NCI-H748 treated with DMSO at 0.1 percent for 48 hours (cell line): ENCODE data around the gene PRKRIP1.
A peak's percentile ranks its signal among the peaks of the same experiment; 100 is the strongest.
"Not testable (repeated sequence)": the region's sequence is repeated elsewhere in the genome, so short reads cannot be mapped to it uniquely, and the experiment has no call there.

Experiments
- DNase-seq: peaks from one replicate; lab custom pipeline; 2025; lab: John Stamatoyannopoulos, UW

Gene PRKRIP1

DNA sequence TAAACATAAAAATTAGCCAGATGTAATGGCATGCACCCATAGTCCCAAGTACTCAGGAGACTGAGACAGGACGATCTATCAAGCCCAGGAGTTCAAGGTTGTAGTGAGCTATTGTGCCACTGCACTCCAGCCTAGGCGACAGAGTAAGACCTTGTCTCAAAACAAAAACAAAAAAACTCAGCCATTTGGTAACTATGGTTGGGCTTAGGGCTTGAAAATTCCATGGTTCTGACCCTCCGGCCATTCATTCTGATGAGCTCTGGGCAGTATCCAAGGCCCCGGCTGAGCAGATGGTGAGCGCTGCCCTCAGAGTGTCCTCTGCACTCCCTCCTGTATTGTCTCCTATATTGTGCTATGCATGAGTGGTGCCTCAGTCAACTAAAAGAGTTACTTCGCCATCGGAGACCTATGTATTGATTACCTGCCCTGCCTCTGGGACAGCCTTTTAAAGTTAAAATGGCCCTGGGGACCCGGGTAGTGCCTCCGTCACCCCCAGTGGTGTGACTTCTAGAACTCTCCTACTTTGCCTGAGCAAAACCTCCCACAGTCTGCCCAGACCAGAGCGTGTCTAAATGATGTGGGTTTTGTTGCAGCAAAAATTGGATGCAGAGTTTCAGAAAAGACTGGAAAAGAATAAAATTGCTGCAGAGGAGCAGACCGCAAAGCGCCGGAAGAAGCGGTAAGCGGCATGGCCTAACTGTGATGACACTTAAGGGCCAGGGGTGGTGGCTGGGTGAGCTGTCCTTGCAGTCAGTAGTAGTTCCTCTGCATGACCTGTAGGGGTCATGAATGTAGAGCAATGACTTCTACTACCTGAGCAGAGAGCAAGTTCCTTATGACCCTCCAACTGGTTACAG is 8.1 kb downstream of the PRKRIP1 start:
- DNase-seq = peak; percentile 10

- not testable (repeated sequence) for DNase-seq
Observed at GRCh38 chr7:102404862-102405188, 8.7 kb downstream of the PRKRIP1 start.

DNA sequence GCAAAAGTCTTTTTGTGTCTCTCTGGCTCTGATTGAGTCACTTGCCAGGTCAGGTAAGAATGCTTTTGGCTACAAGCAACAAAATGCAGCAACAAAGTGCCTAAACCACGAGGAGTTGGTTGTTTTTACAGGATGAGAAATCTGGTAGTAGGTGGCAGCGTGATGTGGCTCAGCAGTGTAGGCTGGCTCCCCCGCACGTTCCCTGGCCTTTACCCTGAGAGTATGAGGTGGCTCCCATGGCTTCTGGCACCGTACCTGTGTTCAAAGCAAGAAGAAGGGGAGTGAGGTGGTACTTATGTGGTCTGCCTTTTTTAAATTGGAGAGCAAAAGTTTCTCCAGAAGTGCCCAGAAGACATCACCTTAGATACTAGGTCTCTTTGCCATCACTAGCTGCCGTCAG is 11.7 kb downstream of the PRKRIP1 start:
- no peak for DNase-seq

GRCh38 chr7:102408530-102408929 is 12.4 kb downstream of the PRKRIP1 start:
- DNase-seq = not testable (repeated sequence)

- DNase-seq = no peak
Observed at GRCh38 chr7:102409340-102409739, 13.2 kb downstream of the PRKRIP1 start.

- DNase-seq = no peak
Observed at GRCh38 chr7:102410123-102410522, 14.0 kb downstream of the PRKRIP1 start.

DNA sequence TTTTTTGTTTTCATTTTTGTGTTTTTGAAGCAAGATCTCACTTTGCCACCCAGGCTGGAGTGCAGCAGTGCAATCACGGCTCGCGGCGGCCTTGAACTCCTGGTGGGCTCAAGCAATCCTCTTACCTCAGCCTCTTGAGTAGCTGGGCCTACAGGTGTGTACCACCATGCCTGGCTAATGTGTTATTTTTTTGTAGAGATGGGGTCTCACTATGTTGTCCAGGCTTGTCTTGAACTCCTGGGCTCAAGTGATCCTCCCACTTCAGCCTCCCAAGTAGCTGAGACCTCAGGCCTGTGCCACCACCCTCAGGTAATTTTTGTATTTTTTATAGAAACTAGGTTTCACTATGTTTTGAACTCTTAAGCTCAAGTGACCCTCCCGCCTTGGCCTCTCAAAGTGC is 14.8 kb downstream of the PRKRIP1 start:
- DNase-seq = no peak

GRCh38 chr7:102412548-102412947 is 16.4 kb downstream of the PRKRIP1 start:
- no peak for DNase-seq

DNA sequence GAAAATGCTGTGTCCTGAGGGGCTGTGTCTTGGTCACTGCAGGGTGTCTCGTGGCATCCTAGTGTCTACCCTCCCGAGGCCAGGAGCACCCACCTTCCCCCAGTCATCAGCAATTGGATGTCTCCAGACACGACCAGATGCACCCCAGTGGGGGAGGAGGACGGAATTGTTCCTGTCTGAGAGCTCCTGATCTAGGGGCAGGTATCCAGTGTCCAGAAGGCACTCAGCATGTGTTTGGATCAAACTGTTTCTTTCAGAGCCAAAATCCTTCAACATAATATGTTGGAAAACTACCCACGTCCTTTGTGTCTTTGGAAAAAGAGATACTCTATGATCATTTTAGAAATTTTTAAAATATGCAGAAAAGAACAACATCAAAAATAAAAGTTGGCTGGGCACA is 16.9 kb downstream of the PRKRIP1 start:
- DNase-seq = no peak

GRCh38 chr7:102413611-102414010 is 17.4 kb downstream of the PRKRIP1 start:
- no peak for DNase-seq

GRCh38 chr7:102415685-102416225 is 19.6 kb downstream of the PRKRIP1 start:
- no peak for DNase-seq

GRCh38 chr7:102416406-102416805 is 20.2 kb downstream of the PRKRIP1 start:
- no peak for DNase-seq

- no peak for DNase-seq
Observed at GRCh38 chr7:102417105-102417504, 20.9 kb downstream of the PRKRIP1 start.

DNA sequence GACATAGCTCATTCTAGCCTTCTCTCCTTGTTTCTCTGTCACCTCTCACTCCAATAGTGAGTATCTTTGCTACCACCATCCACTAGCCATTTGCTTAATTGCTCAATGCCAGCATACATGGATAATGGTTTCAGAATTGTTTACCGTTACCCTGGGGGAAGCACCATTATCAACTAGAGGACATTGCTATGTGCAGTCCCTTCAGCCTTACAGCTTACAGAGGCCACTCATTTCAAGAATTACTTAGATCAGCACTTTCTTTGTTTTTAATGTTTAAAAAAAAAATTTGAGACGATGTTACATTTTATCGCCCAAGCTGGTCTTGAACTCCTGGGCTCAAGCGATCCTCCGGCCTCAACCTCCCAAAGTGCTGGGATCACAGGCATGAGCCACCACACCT is 22.4 kb downstream of the PRKRIP1 start:
- no peak for DNase-seq

DNA sequence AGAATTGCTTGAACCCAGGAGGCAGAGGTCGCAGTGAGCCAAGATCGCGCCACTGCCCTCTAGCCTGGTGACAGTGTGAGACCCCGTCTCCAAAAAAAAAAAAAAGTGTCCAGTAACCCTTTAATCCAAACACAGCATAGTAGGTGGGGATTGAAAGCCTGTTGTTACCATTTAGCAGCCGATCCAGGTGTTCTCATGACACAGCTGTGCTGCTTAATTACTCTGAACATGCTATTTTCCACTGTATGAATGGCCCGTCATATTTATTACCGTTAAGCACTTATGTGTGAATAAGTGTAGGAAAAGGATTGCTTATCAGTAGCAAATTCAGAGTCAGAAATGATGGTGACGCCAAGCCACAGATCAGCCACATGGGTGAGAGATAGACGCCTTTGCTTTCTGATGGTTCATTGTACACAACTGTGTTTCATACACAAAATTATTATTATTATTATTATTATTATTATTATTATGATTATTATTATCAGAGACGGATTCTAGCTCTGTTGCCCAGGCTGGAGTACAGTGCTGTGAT is 25.6 kb downstream of the PRKRIP1 start:
- no peak for DNase-seq

DNA sequence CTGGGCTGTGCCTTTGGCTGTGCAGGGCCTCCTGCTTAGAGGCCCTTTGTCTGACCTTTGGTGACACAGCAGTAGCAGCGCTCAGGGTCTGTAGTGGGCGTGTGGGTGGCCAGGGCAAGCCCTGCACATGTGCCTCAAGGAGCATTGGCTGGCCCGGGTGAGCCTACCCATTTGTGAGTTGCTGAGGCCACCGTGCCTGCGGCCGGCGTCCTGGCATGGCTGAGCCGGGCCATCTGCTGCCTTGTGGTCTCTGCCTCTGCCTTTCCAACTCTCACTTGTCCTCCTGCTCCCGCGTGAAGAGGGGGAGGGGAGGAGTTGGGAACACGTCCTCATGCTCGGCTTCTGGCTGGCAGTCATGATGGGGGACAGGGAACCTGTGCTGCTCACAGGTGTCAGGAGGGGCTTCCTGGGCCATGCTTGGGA is 28.0 kb downstream of the PRKRIP1 start:
- DNase-seq = no peak

GRCh38 chr7:102424787-102425218 is 28.6 kb downstream of the PRKRIP1 start:
- no peak for DNase-seq

GRCh38 chr7:102425639-102426267 is 29.6 kb downstream of the PRKRIP1 start:
- no peak for DNase-seq

GRCh38 chr7:102426268-102427018 is 30.3 kb downstream of the PRKRIP1 start:
- DNase-seq = no peak

DNA sequence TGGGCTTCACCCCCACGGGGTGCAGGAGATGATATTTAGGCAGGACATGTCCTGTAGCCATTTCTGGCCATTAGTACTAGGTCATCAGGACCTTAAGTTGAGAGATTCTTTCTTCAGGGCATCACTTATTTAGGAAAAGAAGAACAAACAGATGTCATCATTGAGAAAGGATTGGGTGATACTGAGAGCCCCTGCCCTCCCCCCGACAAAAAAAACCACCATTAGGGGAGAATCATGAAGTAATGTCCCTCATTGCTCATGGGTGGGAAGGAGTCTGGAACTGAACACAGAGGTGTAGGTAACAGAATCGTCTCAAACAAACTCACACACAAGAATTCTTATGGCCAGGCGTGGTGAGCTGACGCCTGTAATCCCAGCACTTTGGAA is 30.8 kb downstream of the PRKRIP1 start:
- DNase-seq = no peak

DNA sequence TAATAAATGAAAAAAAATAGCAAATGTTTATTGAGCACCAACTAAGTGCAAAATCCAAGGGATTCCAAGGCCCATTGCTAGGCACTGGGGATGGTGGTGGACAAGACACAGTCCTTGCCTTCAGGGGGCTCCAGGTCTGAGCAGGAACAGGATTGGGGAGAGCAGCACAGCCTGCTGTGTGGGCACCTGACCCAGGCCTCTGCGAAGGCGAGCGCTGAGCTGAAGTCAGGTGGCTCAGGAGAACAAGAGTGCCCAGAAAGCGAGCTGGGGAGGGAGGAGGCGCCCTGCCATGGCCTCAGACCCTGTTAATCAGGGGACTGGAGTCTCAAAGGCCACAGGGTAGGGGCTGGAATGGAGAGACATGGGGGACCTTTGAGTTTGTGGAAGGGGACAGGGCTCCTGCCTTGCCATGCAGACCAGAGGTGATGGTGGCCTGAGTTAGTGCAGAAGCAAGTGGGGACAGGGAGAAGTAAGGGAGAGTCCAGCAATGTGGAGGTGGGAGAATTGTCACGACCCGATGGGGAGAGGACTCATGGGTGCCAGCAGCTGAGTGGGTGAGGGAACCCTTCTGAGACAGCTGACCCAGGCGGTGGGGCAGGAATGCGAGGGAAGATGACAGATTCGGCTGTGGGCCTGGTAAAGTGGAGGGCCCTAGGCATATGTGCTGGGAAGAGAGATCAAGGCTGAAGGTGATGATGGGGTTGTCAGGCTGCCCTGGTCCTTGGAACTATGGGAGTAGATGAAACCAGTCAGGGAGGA is 33.2 kb downstream of the PRKRIP1 start:
- DNase-seq = no peak
